Fibroblast of lung (primary cell): ENCODE measurements around the gene HYPK.

Experiments used
- CTCF ChIP-seq, 2 donors: IDR thresholded peaks in 1 of 2; conservative IDR thresholded peaks in 1 of 2; 1 replicate in 1 of 2; 2 replicates in 1 of 2; pipeline ENCODE4 v1.5.1; 2011 to 2012; ENCODE audit warnings: low read length in 2 of 2, control low read depth in 1 of 2, inconsistent platforms in 1 of 2, low read depth in 1 of 2, mild to moderate bottlenecking in 1 of 2
- EZH2 ChIP-seq: IDR thresholded peaks from 2 replicates; pipeline ENCODE4 v1.5.1; 2012; ENCODE audit warnings: low read length, control low read depth, mild to moderate bottlenecking; ENCODE audit errors: missing control alignments

DNA sequence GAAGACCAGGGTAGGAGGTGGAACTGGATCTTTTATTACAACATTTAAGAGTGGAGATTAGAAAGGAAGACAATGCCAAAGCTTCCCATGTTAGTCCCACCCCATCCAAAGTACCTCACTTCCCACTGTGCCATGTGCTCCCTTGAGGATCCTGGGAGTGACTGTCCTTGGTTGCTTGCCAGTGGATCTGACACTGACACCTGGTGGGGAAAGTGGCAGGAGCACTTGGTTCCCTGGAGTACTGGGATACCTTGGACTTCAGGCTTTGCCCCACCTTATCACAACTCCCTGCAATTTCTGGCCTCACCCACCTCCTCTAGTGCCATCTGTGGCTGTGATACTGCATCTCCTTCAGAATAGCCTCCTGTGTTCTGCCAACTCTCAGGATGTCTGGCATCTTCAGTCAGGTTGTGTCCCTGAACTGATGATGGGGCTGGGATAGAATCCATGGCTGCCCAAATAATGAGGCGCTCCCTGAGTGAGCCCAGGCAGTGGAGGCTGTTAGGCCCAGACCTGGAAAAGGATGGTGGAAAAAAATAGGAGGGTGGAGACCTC is 24.9 kb upstream of the HYPK start:
- TF ChIP-seq CTCF (conservative IDR thresholded peaks at IDR 0.05 in 1 of 2, IDR thresholded peaks at IDR 0.05 in 1 of 2; ENCODE audit: low read depth in 1 of 2, low read length in 2 of 2) (peak; percentile 3 to 21), EZH2 (no peak)
